ENCODE results near the gene RHCE.
"Not testable (repeated sequence)": the region's sequence is repeated elsewhere in the genome, so short reads cannot be mapped to it uniquely, and the experiment has no call there.

RHCE gene

GRCh38 chr1:25420715-25421114 lies at the start of gene RHCE:
Gene RHCE, minus strand, starts transcription at chr1:25420825. Its CDS starts 39 bp downstream, at chr1:25420786.
- DNase-seq: not testable (repeated sequence)

GRCh38 chr1:25469177-25469576 lies 48.6 kb upstream of the RHCE start:
- no peak for DNase-seq

GRCh38 chr1:25468033-25468432 lies 47.4 kb upstream of the RHCE start:
- DNase-seq: no peak

- DNase-seq: no peak
Measured at GRCh38 chr1:25467616-25468015, 47.0 kb upstream of the RHCE start.

GRCh38 chr1:25467193-25467592 lies 46.6 kb upstream of the RHCE start:
- DNase-seq: peak in 1 of 6 experiments; percentile 26

- DNase-seq: no peak
Measured at GRCh38 chr1:25462732-25463131, 42.1 kb upstream of the RHCE start.

GRCh38 chr1:25461849-25462248 lies 41.2 kb upstream of the RHCE start:
- no peak for DNase-seq

- DNase-seq: not testable (repeated sequence)
Measured at GRCh38 chr1:25460816-25461215, 40.2 kb upstream of the RHCE start.

- DNase-seq: no peak
Measured at GRCh38 chr1:25460020-25460419, 39.4 kb upstream of the RHCE start.

GRCh38 chr1:25458541-25459298 lies 38.1 kb upstream of the RHCE start:
- no peak for DNase-seq

- no peak for DNase-seq
Measured at GRCh38 chr1:25456502-25456901, 35.9 kb upstream of the RHCE start.

- no peak for DNase-seq
Measured at GRCh38 chr1:25451908-25452307, 31.3 kb upstream of the RHCE start.

- DNase-seq: no peak
Measured at GRCh38 chr1:25450891-25451290, 30.3 kb upstream of the RHCE start.

- no peak for DNase-seq
Measured at GRCh38 chr1:25447547-25447946, 26.9 kb upstream of the RHCE start.

GRCh38 chr1:25445993-25446538 lies 25.4 kb upstream of the RHCE start:
- DNase-seq: no peak

- not testable (repeated sequence) for DNase-seq
Measured at GRCh38 chr1:25444604-25445003, 24.0 kb upstream of the RHCE start.

GRCh38 chr1:25443030-25443699 lies 22.5 kb upstream of the RHCE start:
- peak in 3 of 6 experiments; percentile 12 to 41 (median 39) for DNase-seq

GRCh38 chr1:25442178-25442577 lies 21.6 kb upstream of the RHCE start:
- no peak for DNase-seq

- no peak for DNase-seq
Measured at GRCh38 chr1:25439287-25439686, 18.7 kb upstream of the RHCE start.

- DNase-seq: no peak
Measured at GRCh38 chr1:25437672-25438071, 17.0 kb upstream of the RHCE start.

- no peak for DNase-seq
Measured at GRCh38 chr1:25435397-25436108, 14.9 kb upstream of the RHCE start.

GRCh38 chr1:25433389-25434186 lies 13.0 kb upstream of the RHCE start:
- no peak for DNase-seq
